Measurements from ENCODE around the gene SLC27A2. TPM values are rescaled to one million over a fixed set of nuclear protein-coding genes. Genes with fewer than 3 reads are reported as not detected.

Gene SLC27A2
- total and polyA plus RNA-seq, 2 donors (not counting 1 experiment from before 2014, with no cell fraction given), result 0.39 to 0.49 TPM

- no peaks in the 10 kb centered on the region for H3K79me2 ChIP-seq (ENCODE audit: control insufficient read depth, insufficient read depth, low read length)
- H3K4me1 Mint-ChIP-seq, result peaks cover 20% of the 10 kb centered on the region
- H3K9me3 Mint-ChIP-seq (ENCODE audit: insufficient read depth), result no peaks in the 10 kb centered on the region
- TF ChIP-seq CTCF (IDR thresholded peaks at IDR 0.05) (no peak), EZH2 (IDR thresholded peaks at IDR 0.05; ENCODE audit: borderline replicate concordance, insufficient read depth, low read depth, low read length, poor library complexity, severe bottlenecking) (no peak)
- no peak overlapping the region for H3K4me3 ChIP-seq (ENCODE audit: control extremely low read depth in 1 of 5, extremely low read depth in 1 of 5, insufficient read depth in 1 of 5, low read depth in 2 of 5, low read length in 4 of 5)
- no peak overlapping the region for H3K27ac Mint-ChIP-seq
- peak overlapping the region; percentile 26 for H3K4me2 ChIP-seq (replicated peaks; ENCODE audit: low read depth, low read length, poor library complexity, severe bottlenecking)
- no peak overlapping the region for H3K27ac ChIP-seq (ENCODE audit: low read length in 2 of 2)
- H3K4me3 Mint-ChIP-seq, result peak overlapping the region; percentile 35
- DNase-seq (no peak), ATAC-seq (ENCODE audit: low read depth) (no peak)
- ChIA-PET POLR2A (no interaction called here), CTCF (interaction anchor here (1.1 kb wide), 1 partner anchor 125 kb away, joined by 3 read pairs; no protein-coding TSS in a partner anchor)
- H2AFZ ChIP-seq (ENCODE audit: insufficient read depth, low read depth, low read length, poor library complexity, severe bottlenecking), result peak overlapping the region; percentile 1
- no peaks in the 10 kb centered on the region for H3K27me3 ChIP-seq (replicated peaks in 1 of 4; ENCODE audit: control extremely low read depth in 1 of 4, control insufficient read depth in 3 of 4, insufficient read depth in 4 of 4, low read length in 3 of 4)
- intact Hi-C loops (cut with micrococcal nuclease), result no loop called here
- no peak overlapping the region for H3K9ac ChIP-seq (ENCODE audit: low read length)
- no peaks in the 10 kb centered on the region for H3K9me3 ChIP-seq (ENCODE audit: control extremely low read depth in 1 of 3, control insufficient read depth in 2 of 3, insufficient read depth in 1 of 3, low read length in 2 of 3)
- H4K20me1 ChIP-seq (ENCODE audit: control insufficient read depth, insufficient read depth, low read length, poor library complexity, severe bottlenecking), result no peaks in the 10 kb centered on the region
- H3K36me3 ChIP-seq (replicated peaks in 1 of 2; ENCODE audit: control extremely low read depth in 1 of 2, control insufficient read depth in 1 of 2, extremely low read depth in 1 of 2, insufficient read depth in 2 of 2, low read length in 1 of 2), result no peaks in the 10 kb centered on the region
- H3K27me3 Mint-ChIP-seq, result no peaks in the 10 kb centered on the region
- peaks cover 15 to 24% of the 10 kb centered on the region in 2 donors for H3K4me1 ChIP-seq (ENCODE audit: control insufficient read depth in 2 of 2, insufficient read depth in 2 of 2, low read length in 2 of 2)
Measured at GRCh38 chr15:50189633-50190032, 7.6 kb downstream of the SLC27A2 start.

GRCh38 chr15:50190166-50190570 is 8.2 kb downstream of the SLC27A2 start:
- POLR2A ChIA-PET, result no interaction called here

More at GRCh38 chr15:50190166-50190570, 8.2 kb downstream of the SLC27A2 start:
- H3K79me2 ChIP-seq (ENCODE audit: control insufficient read depth, insufficient read depth, low read length), result no peaks in the 10 kb centered on the region
- no peaks in the 10 kb centered on the region for H4K20me1 ChIP-seq (ENCODE audit: control insufficient read depth, insufficient read depth, low read length, poor library complexity, severe bottlenecking)
- intact Hi-C loops (cut with micrococcal nuclease), result no loop called here
- H3K4me1 ChIP-seq (ENCODE audit: control insufficient read depth in 2 of 2, insufficient read depth in 2 of 2, low read length in 2 of 2), result peaks cover 15 to 24% of the 10 kb centered on the region in 2 donors
- no peaks in the 10 kb centered on the region for H3K9me3 ChIP-seq (ENCODE audit: control extremely low read depth in 1 of 3, control insufficient read depth in 2 of 3, insufficient read depth in 1 of 3, low read length in 2 of 3)
- H3K27me3 ChIP-seq (replicated peaks in 1 of 4; ENCODE audit: control extremely low read depth in 1 of 4, control insufficient read depth in 3 of 4, insufficient read depth in 4 of 4, low read length in 3 of 4), result no peaks in the 10 kb centered on the region
- no peak overlapping the region for H3K27ac Mint-ChIP-seq
- H3K4me3 Mint-ChIP-seq, result no peak overlapping the region
- DNase-seq (no peak), ATAC-seq (ENCODE audit: low read depth) (no peak)
- CTCF ChIA-PET, result no interaction called here
- H3K27ac ChIP-seq (ENCODE audit: low read length in 2 of 2), result no peak overlapping the region
- peaks cover 20% of the 10 kb centered on the region for H3K4me1 Mint-ChIP-seq
- H3K4me2 ChIP-seq (replicated peaks; ENCODE audit: low read depth, low read length, poor library complexity, severe bottlenecking), result peak overlapping the region; percentile 26
- H3K9me3 Mint-ChIP-seq (ENCODE audit: insufficient read depth), result no peaks in the 10 kb centered on the region
- H3K36me3 ChIP-seq (replicated peaks in 1 of 2; ENCODE audit: control extremely low read depth in 1 of 2, control insufficient read depth in 1 of 2, extremely low read depth in 1 of 2, insufficient read depth in 2 of 2, low read length in 1 of 2), result no peaks in the 10 kb centered on the region
- H2AFZ ChIP-seq (ENCODE audit: insufficient read depth, low read depth, low read length, poor library complexity, severe bottlenecking), result peak overlapping the region; percentile 1
- H3K4me3 ChIP-seq (ENCODE audit: control extremely low read depth in 1 of 5, extremely low read depth in 1 of 5, insufficient read depth in 1 of 5, low read depth in 2 of 5, low read length in 4 of 5), result no peak overlapping the region
- no peak for TF ChIP-seq EZH2 (IDR thresholded peaks at IDR 0.05; ENCODE audit: borderline replicate concordance, insufficient read depth, low read depth, low read length, poor library complexity, severe bottlenecking)
- no peak for TF ChIP-seq CTCF (IDR thresholded peaks at IDR 0.05)
- no peak overlapping the region for H3K9ac ChIP-seq (ENCODE audit: low read length)
- no peaks in the 10 kb centered on the region for H3K27me3 Mint-ChIP-seq

Measured in B cell (primary cell).